Measurements from ENCODE around the gene NT5C2. TPM values are rescaled to one million over a fixed set of nuclear protein-coding genes. Genes with fewer than 3 reads are reported as not detected.

NT5C2 gene
- total RNA-seq, 2 experiments from 2014 or later, result 39.1 to 43.0 TPM

DNA sequence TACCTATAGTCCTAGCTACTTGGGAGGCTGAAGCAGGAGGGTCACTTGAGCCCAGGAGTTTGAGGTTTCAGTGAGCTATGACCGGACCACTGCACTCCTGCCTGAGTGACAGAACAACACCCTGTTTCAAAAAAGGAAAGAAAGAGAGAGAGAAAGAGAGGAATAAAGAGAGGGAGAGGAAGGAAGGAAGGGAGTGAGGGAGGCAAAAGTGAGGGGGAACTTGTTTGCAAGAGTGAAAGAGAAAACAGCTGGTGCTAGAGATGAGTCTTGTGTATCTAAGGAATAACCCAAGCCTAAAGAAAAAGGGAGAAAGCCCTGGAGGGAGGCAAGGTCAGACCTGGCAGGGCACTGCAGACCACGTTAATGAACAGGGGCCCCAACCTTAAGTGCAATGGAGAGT lies 4.8 kb upstream of the NT5C2 start:
- ATAC-seq (no peak), DNase-seq (no peak)
- no peaks in the 10 kb centered on the region for H3K36me3 Mint-ChIP-seq (ENCODE audit: low read depth)
- H3K9me3 Mint-ChIP-seq, result no peaks in the 10 kb centered on the region
- CTCF ChIA-PET, result interaction anchor here (0.6 to 1.8 kb wide), 3 partner anchors 46 to 741 kb away, joined by 3 to 8 read pairs (median 3); no protein-coding TSS in a partner anchor
- peaks cover 12% of the 10 kb centered on the region for H3K4me1 Mint-ChIP-seq (ENCODE audit: low read depth)
- POLR2A ChIA-PET, result interaction anchor here (1.0 kb wide), 1 partner anchor 19 kb away, joined by 3 read pairs; no protein-coding TSS in a partner anchor
- H3K27ac Mint-ChIP-seq, result no peak overlapping the region
- no peak overlapping the region for H3K4me3 Mint-ChIP-seq
- intact Hi-C loops (cut with micrococcal nuclease), result no loop called here
- TF ChIP-seq, protein P1, sequence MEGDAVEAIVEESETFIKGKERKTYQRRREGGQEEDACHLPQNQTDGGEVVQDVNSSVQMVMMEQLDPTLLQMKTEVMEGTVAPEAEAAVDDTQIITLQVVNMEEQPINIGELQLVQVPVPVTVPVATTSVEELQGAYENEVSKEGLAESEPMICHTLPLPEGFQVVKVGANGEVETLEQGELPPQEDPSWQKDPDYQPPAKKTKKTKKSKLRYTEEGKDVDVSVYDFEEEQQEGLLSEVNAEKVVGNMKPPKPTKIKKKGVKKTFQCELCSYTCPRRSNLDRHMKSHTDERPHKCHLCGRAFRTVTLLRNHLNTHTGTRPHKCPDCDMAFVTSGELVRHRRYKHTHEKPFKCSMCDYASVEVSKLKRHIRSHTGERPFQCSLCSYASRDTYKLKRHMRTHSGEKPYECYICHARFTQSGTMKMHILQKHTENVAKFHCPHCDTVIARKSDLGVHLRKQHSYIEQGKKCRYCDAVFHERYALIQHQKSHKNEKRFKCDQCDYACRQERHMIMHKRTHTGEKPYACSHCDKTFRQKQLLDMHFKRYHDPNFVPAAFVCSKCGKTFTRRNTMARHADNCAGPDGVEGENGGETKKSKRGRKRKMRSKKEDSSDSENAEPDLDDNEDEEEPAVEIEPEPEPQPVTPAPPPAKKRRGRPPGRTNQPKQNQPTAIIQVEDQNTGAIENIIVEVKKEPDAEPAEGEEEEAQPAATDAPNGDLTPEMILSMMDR (IDR thresholded peaks at IDR 0.05), result no peak
- H3K27me3 Mint-ChIP-seq, result peaks cover 3% of the 10 kb centered on the region

GRCh38 chr10:103197174-103197573 lies 4.1 kb upstream of the NT5C2 start:
- peak; percentile 59 for DNase-seq
- intact Hi-C loops (cut with micrococcal nuclease), result no loop called here
- Mint-ChIP-seq H3K4me3 (no peak overlapping the region), H3K27ac (peak overlapping the region; percentile 40), H3K9me3 (no peaks in the 10 kb centered on the region), H3K4me1 (ENCODE audit: low read depth) (peaks cover 12% of the 10 kb centered on the region), H3K27me3 (peaks cover 3% of the 10 kb centered on the region), H3K36me3 (ENCODE audit: low read depth) (peaks cover 3% of the 10 kb centered on the region)
- TF ChIP-seq, protein P1 (IDR thresholded peaks at IDR 0.05), result no peak
- ChIA-PET CTCF (interaction anchor here (1.0 to 1.8 kb wide), 3 partner anchors 47 to 280 kb away, joined by 3 to 8 read pairs (median 3); partner anchors contain the start of gene CNNM2), POLR2A (interaction anchor here (1.0 kb wide), 1 partner anchor 19 kb away, joined by 3 read pairs; no protein-coding TSS in a partner anchor)
- peak; percentile 55 for ATAC-seq

DNA sequence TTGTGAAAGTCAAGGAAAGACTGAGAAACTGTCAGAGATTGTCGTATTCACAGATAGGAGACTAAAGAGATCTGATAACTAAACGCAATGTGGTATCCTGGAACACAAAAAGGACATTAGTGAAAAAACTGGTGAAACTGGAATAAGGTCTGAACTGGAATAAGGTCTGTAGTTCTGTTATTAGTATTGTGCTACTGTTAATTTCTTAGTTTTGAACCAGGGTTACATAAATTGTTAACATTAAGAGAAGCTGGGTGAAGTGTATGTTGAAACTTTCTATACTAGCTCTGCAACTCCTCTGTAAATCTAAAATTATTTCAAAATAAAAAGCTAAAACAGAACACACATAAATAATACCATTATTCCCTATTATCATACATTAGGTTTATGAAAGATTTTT lies 3.4 kb upstream of the NT5C2 start:
- H3K36me3 Mint-ChIP-seq (ENCODE audit: low read depth), result peaks cover 7% of the 10 kb centered on the region
- TF ChIP-seq, protein P1 (IDR thresholded peaks at IDR 0.05), result no peak
- no peak for ATAC-seq
- peaks cover 18% of the 10 kb centered on the region for H3K4me1 Mint-ChIP-seq (ENCODE audit: low read depth)
- no peak overlapping the region for H3K27ac Mint-ChIP-seq
- intact Hi-C loops (cut with micrococcal nuclease), result no loop called here
- ChIA-PET POLR2A (interaction anchor here (1.0 kb wide), 1 partner anchor 18 kb away, joined by 3 read pairs; no protein-coding TSS in a partner anchor), CTCF (interaction anchor here (1.0 to 1.8 kb wide), 2 partner anchors 48 to 279 kb away, joined by 3 to 8 read pairs; partner anchors contain the start of gene CNNM2)
- no peaks in the 10 kb centered on the region for H3K9me3 Mint-ChIP-seq
- H3K27me3 Mint-ChIP-seq, result peaks cover 3% of the 10 kb centered on the region
- no peak overlapping the region for H3K4me3 Mint-ChIP-seq
- no peak for DNase-seq

- Mint-ChIP-seq H3K4me3 (peak overlapping the region; percentile 97), H3K9me3 (no peaks in the 10 kb centered on the region), H3K36me3 (ENCODE audit: low read depth) (peaks cover 14% of the 10 kb centered on the region), H3K27me3 (peaks cover 1% of the 10 kb centered on the region), H3K27ac (no peak overlapping the region), H3K4me1 (ENCODE audit: low read depth) (peaks cover 31% of the 10 kb centered on the region)
- DNase-seq (no peak), ATAC-seq (no peak)
- ChIA-PET CTCF (interaction anchor here (1.9 kb wide), 1 partner anchor 86 kb away, joined by 6 read pairs; no protein-coding TSS in a partner anchor), POLR2A (interaction anchor here (0.6 to 3.6 kb wide), 5 partner anchors 9 to 53 kb away, joined by 4 to 30 read pairs (median 5); no protein-coding TSS in a partner anchor)
- TF ChIP-seq, protein P1 (IDR thresholded peaks at IDR 0.05), result no peak
- intact Hi-C loops (cut with micrococcal nuclease), result no loop called here
Measured at GRCh38 chr10:103193820-103194529, 903 bp upstream of the NT5C2 start.
